ENCODE results near the gene CTXND1.

Gene CTXND1

GRCh38 chr15:80201256-80202015 is 50.6 kb downstream of the CTXND1 start:
- Mint-ChIP-seq H3K36me3 (ENCODE audit: insufficient read depth) (no peaks in the 10 kb centered on the region), H3K4me1 (no peaks in the 10 kb centered on the region), H3K4me3 (no peak overlapping the region), H3K27ac (ENCODE audit: low read depth) (no peak overlapping the region), H3K27me3 (peaks cover 61% of the 10 kb centered on the region), H3K9me3 (no peaks in the 10 kb centered on the region)
- ATAC-seq (replicated peaks; ENCODE audit: extremely low read depth, poor library complexity, severe bottlenecking) (no peak), DNase-seq (ENCODE audit: low spot score in 2 of 2) (no peak)

GRCh38 chr15:80199869-80200268 is 52.1 kb downstream of the CTXND1 start:
- DNase-seq (ENCODE audit: low spot score in 2 of 2) (no peak), ATAC-seq (replicated peaks; ENCODE audit: extremely low read depth, poor library complexity, severe bottlenecking) (no peak)
- Mint-ChIP-seq H3K4me3 (no peak overlapping the region), H3K9me3 (no peaks in the 10 kb centered on the region), H3K36me3 (ENCODE audit: insufficient read depth) (no peaks in the 10 kb centered on the region), H3K27ac (ENCODE audit: low read depth) (no peak overlapping the region), H3K4me1 (no peaks in the 10 kb centered on the region), H3K27me3 (peaks cover 48% of the 10 kb centered on the region)

GRCh38 chr15:80199366-80199765 is 52.6 kb downstream of the CTXND1 start:
- Mint-ChIP-seq H3K27me3 (peaks cover 49% of the 10 kb centered on the region), H3K4me1 (no peaks in the 10 kb centered on the region), H3K4me3 (no peak overlapping the region), H3K36me3 (ENCODE audit: insufficient read depth) (no peaks in the 10 kb centered on the region), H3K9me3 (no peaks in the 10 kb centered on the region), H3K27ac (ENCODE audit: low read depth) (no peak overlapping the region)
- ATAC-seq (replicated peaks; ENCODE audit: extremely low read depth, poor library complexity, severe bottlenecking): no peak
- DNase-seq (ENCODE audit: low spot score in 2 of 2): no peak

GRCh38 chr15:80194914-80195313 is 57.1 kb downstream of the CTXND1 start:
- no peak overlapping the region for H3K4me3 Mint-ChIP-seq
- no peaks in the 10 kb centered on the region for H3K36me3 Mint-ChIP-seq (ENCODE audit: insufficient read depth)
- no peak overlapping the region for H3K27ac Mint-ChIP-seq (ENCODE audit: low read depth)
- H3K4me1 Mint-ChIP-seq: no peaks in the 10 kb centered on the region
- no peak for ATAC-seq (replicated peaks; ENCODE audit: extremely low read depth, poor library complexity, severe bottlenecking)
- peaks cover 35% of the 10 kb centered on the region for H3K27me3 Mint-ChIP-seq
- H3K9me3 Mint-ChIP-seq: no peaks in the 10 kb centered on the region
- DNase-seq (ENCODE audit: low spot score in 2 of 2): no peak

GRCh38 chr15:80194186-80194585 is 57.8 kb downstream of the CTXND1 start:
- H3K4me1 Mint-ChIP-seq: no peaks in the 10 kb centered on the region
- H3K27me3 Mint-ChIP-seq: peaks cover 28% of the 10 kb centered on the region
- no peak overlapping the region for H3K4me3 Mint-ChIP-seq
- no peaks in the 10 kb centered on the region for H3K36me3 Mint-ChIP-seq (ENCODE audit: insufficient read depth)
- no peak overlapping the region for H3K27ac Mint-ChIP-seq (ENCODE audit: low read depth)
- H3K9me3 Mint-ChIP-seq: no peaks in the 10 kb centered on the region
- DNase-seq (ENCODE audit: low spot score in 2 of 2) (no peak), ATAC-seq (replicated peaks; ENCODE audit: extremely low read depth, poor library complexity, severe bottlenecking) (no peak)

- Mint-ChIP-seq H3K4me1 (no peaks in the 10 kb centered on the region), H3K36me3 (ENCODE audit: insufficient read depth) (no peaks in the 10 kb centered on the region), H3K27me3 (peaks cover 8% of the 10 kb centered on the region), H3K4me3 (no peak overlapping the region), H3K9me3 (no peaks in the 10 kb centered on the region), H3K27ac (ENCODE audit: low read depth) (no peak overlapping the region)
- ATAC-seq (replicated peaks; ENCODE audit: extremely low read depth, poor library complexity, severe bottlenecking): no peak
- DNase-seq (ENCODE audit: low spot score in 2 of 2): no peak
These were observed 60.0 kb downstream of the CTXND1 start for GRCh38 chr15:80191897-80192595.

- no peak for DNase-seq (ENCODE audit: low spot score in 2 of 2)
- no peak overlapping the region for H3K4me3 Mint-ChIP-seq
- H3K27ac Mint-ChIP-seq (ENCODE audit: low read depth): no peak overlapping the region
- H3K27me3 Mint-ChIP-seq: peaks cover 8% of the 10 kb centered on the region
- H3K9me3 Mint-ChIP-seq: no peaks in the 10 kb centered on the region
- no peak for ATAC-seq (replicated peaks; ENCODE audit: extremely low read depth, poor library complexity, severe bottlenecking)
- peaks cover 2% of the 10 kb centered on the region for H3K36me3 Mint-ChIP-seq (ENCODE audit: insufficient read depth)
- H3K4me1 Mint-ChIP-seq: no peaks in the 10 kb centered on the region
These were observed 60.8 kb downstream of the CTXND1 start for GRCh38 chr15:80191198-80191597.

- no peak overlapping the region for H3K27ac Mint-ChIP-seq (ENCODE audit: low read depth)
- peaks cover 2% of the 10 kb centered on the region for H3K36me3 Mint-ChIP-seq (ENCODE audit: insufficient read depth)
- no peak for ATAC-seq (replicated peaks; ENCODE audit: extremely low read depth, poor library complexity, severe bottlenecking)
These were observed 63.8 kb downstream of the CTXND1 start for GRCh38 chr15:80188251-80188650.

GRCh38 chr15:80186597-80186996 is 65.4 kb downstream of the CTXND1 start:
- H3K27me3 Mint-ChIP-seq: no peaks in the 10 kb centered on the region
- H3K4me3 Mint-ChIP-seq: no peak overlapping the region
- no peaks in the 10 kb centered on the region for H3K4me1 Mint-ChIP-seq
- no peak for ATAC-seq (replicated peaks; ENCODE audit: extremely low read depth, poor library complexity, severe bottlenecking)
- H3K9me3 Mint-ChIP-seq: no peaks in the 10 kb centered on the region
- H3K36me3 Mint-ChIP-seq (ENCODE audit: insufficient read depth): peaks cover 2% of the 10 kb centered on the region
- no peak overlapping the region for H3K27ac Mint-ChIP-seq (ENCODE audit: low read depth)
- no peak for DNase-seq (ENCODE audit: low spot score in 2 of 2)

More at GRCh38 chr15:80188251-80188650, 63.8 kb downstream of the CTXND1 start:
- Mint-ChIP-seq H3K9me3 (no peaks in the 10 kb centered on the region), H3K4me1 (no peaks in the 10 kb centered on the region), H3K4me3 (no peak overlapping the region), H3K27me3 (no peaks in the 10 kb centered on the region)
- no peak for DNase-seq (ENCODE audit: low spot score in 2 of 2)

GRCh38 chr15:80186066-80186465 is 65.9 kb downstream of the CTXND1 start:
- H3K27ac Mint-ChIP-seq (ENCODE audit: low read depth): no peak overlapping the region
- ATAC-seq (replicated peaks; ENCODE audit: extremely low read depth, poor library complexity, severe bottlenecking): no peak
- DNase-seq (ENCODE audit: low spot score in 2 of 2): no peak
- H3K4me3 Mint-ChIP-seq: no peak overlapping the region
- H3K9me3 Mint-ChIP-seq: no peaks in the 10 kb centered on the region
- peaks cover 2% of the 10 kb centered on the region for H3K36me3 Mint-ChIP-seq (ENCODE audit: insufficient read depth)
- H3K27me3 Mint-ChIP-seq: no peaks in the 10 kb centered on the region
- no peaks in the 10 kb centered on the region for H3K4me1 Mint-ChIP-seq

GRCh38 chr15:80185152-80185551 is 66.9 kb downstream of the CTXND1 start:
- H3K27ac Mint-ChIP-seq (ENCODE audit: low read depth): no peak overlapping the region
- H3K36me3 Mint-ChIP-seq (ENCODE audit: insufficient read depth): peaks cover 2% of the 10 kb centered on the region
- no peak for DNase-seq (ENCODE audit: low spot score in 2 of 2)

GRCh38 chr15:80184554-80184953 is 67.5 kb downstream of the CTXND1 start:
- H3K27ac Mint-ChIP-seq (ENCODE audit: low read depth): no peak overlapping the region
- no peaks in the 10 kb centered on the region for H3K27me3 Mint-ChIP-seq
- H3K36me3 Mint-ChIP-seq (ENCODE audit: insufficient read depth): peaks cover 2% of the 10 kb centered on the region
- H3K4me1 Mint-ChIP-seq: no peaks in the 10 kb centered on the region
- ATAC-seq (replicated peaks; ENCODE audit: extremely low read depth, poor library complexity, severe bottlenecking) (no peak), DNase-seq (ENCODE audit: low spot score in 2 of 2) (no peak)
- no peaks in the 10 kb centered on the region for H3K9me3 Mint-ChIP-seq
- H3K4me3 Mint-ChIP-seq: no peak overlapping the region

More at GRCh38 chr15:80185152-80185551, 66.9 kb downstream of the CTXND1 start:
- ATAC-seq (replicated peaks; ENCODE audit: extremely low read depth, poor library complexity, severe bottlenecking): no peak
- H3K27me3 Mint-ChIP-seq: no peaks in the 10 kb centered on the region
- no peak overlapping the region for H3K4me3 Mint-ChIP-seq
- H3K4me1 Mint-ChIP-seq: no peaks in the 10 kb centered on the region
- no peaks in the 10 kb centered on the region for H3K9me3 Mint-ChIP-seq

GRCh38 chr15:80183886-80184285 is 68.1 kb downstream of the CTXND1 start:
- Mint-ChIP-seq H3K4me3 (no peak overlapping the region), H3K4me1 (no peaks in the 10 kb centered on the region), H3K27me3 (no peaks in the 10 kb centered on the region), H3K27ac (ENCODE audit: low read depth) (no peak overlapping the region), H3K36me3 (ENCODE audit: insufficient read depth) (peaks cover 2% of the 10 kb centered on the region), H3K9me3 (no peaks in the 10 kb centered on the region)
- no peak for ATAC-seq (replicated peaks; ENCODE audit: extremely low read depth, poor library complexity, severe bottlenecking)
- no peak for DNase-seq (ENCODE audit: low spot score in 2 of 2)
